Measurements from ENCODE around the gene PPP4R3A. TPM values are rescaled to one million over a fixed set of nuclear protein-coding genes. Genes with fewer than 3 reads are reported as not detected.

The PPP4R3A gene
- total RNA-seq, 2 donors from 2014 or later = 95.2 to 96.6 TPM

GRCh38 chr14:91477388-91477787 is 32.7 kb downstream of the PPP4R3A start:
- Mint-ChIP-seq H3K27me3 (ENCODE audit: insufficient read depth) (no peaks in the 10 kb centered on the region), H3K36me3 (ENCODE audit: low read depth) (peaks cover 85% of the 10 kb centered on the region), H3K27ac (peak overlapping the region; percentile 14), H3K9me3 (no peaks in the 10 kb centered on the region), H3K4me3 (no peak overlapping the region), H3K4me1 (no peaks in the 10 kb centered on the region)
- Histone ChIP-seq H3K27ac (ENCODE audit: low read depth, low read length) (no peak overlapping the region), H3K9ac (ENCODE audit: extremely low read depth, low read length, poor library complexity, severe bottlenecking) (no peak overlapping the region), H3K36me3 (ENCODE audit: control insufficient read depth, insufficient read depth, low read length) (peaks cover 97% of the 10 kb centered on the region), H3K9me3 (ENCODE audit: control insufficient read depth, low read length) (no peaks in the 10 kb centered on the region), H3K4me1 (ENCODE audit: control insufficient read depth, insufficient read depth, low read length) (no peaks in the 10 kb centered on the region), H3K4me3 (ENCODE audit: low read length) (no peak overlapping the region), H3K27me3 (ENCODE audit: control insufficient read depth, insufficient read depth, low read length, poor library complexity, severe bottlenecking) (no peaks in the 10 kb centered on the region)
- DNase-seq = no peak
- WGBS, 2 experiments (ENCODE audit: insufficient coverage in 1 of 2, insufficient read length in 1 of 2) = 95 to 100% methylated on average over 1 to 3 of the region's 3 CpGs
- no peak for TF ChIP-seq CTCF (conservative IDR thresholded peaks at IDR 0.05)

GRCh38 chr14:91473046-91473445 is 37.1 kb downstream of the PPP4R3A start:
- no peak for DNase-seq
- Mint-ChIP-seq H3K4me3 (no peak overlapping the region), H3K9me3 (no peaks in the 10 kb centered on the region), H3K27me3 (ENCODE audit: insufficient read depth) (no peaks in the 10 kb centered on the region), H3K4me1 (no peaks in the 10 kb centered on the region), H3K27ac (no peak overlapping the region), H3K36me3 (ENCODE audit: low read depth) (peaks cover 74% of the 10 kb centered on the region)
- no peak overlapping the region for H3K9ac ChIP-seq (ENCODE audit: extremely low read depth, low read length, poor library complexity, severe bottlenecking)
- no peak overlapping the region for H3K4me3 ChIP-seq (ENCODE audit: low read length)
- no peaks in the 10 kb centered on the region for H3K27me3 ChIP-seq (ENCODE audit: control insufficient read depth, insufficient read depth, low read length, poor library complexity, severe bottlenecking)
- no peak for TF ChIP-seq CTCF (conservative IDR thresholded peaks at IDR 0.05)
- peaks cover 94% of the 10 kb centered on the region for H3K36me3 ChIP-seq (ENCODE audit: control insufficient read depth, insufficient read depth, low read length)
- H3K9me3 ChIP-seq (ENCODE audit: control insufficient read depth, low read length) = no peaks in the 10 kb centered on the region
- H3K27ac ChIP-seq (ENCODE audit: low read depth, low read length) = no peak overlapping the region
- H3K4me1 ChIP-seq (ENCODE audit: control insufficient read depth, insufficient read depth, low read length) = no peaks in the 10 kb centered on the region
- WGBS, 2 experiments (ENCODE audit: insufficient coverage in 1 of 2, insufficient read length in 1 of 2) = 100% methylated on average over 2 of the region's 2 CpGs; no CpG with 5 or more reads in 1 of the 2 experiments

- H3K9me3 Mint-ChIP-seq = no peaks in the 10 kb centered on the region
- Histone ChIP-seq H3K9ac (ENCODE audit: extremely low read depth, low read length, poor library complexity, severe bottlenecking) (no peak overlapping the region), H3K27me3 (ENCODE audit: control insufficient read depth, insufficient read depth, low read length, poor library complexity, severe bottlenecking) (no peaks in the 10 kb centered on the region), H3K36me3 (ENCODE audit: control insufficient read depth, insufficient read depth, low read length) (peaks cover 94% of the 10 kb centered on the region), H3K4me1 (ENCODE audit: control insufficient read depth, insufficient read depth, low read length) (no peaks in the 10 kb centered on the region), H3K4me3 (ENCODE audit: low read length) (no peak overlapping the region), H3K27ac (ENCODE audit: low read depth, low read length) (no peak overlapping the region), H3K9me3 (ENCODE audit: control insufficient read depth, low read length) (no peaks in the 10 kb centered on the region)
- H3K4me3 Mint-ChIP-seq = no peak overlapping the region
- DNase-seq = no peak
- WGBS, 2 experiments (ENCODE audit: insufficient coverage in 1 of 2, insufficient read length in 1 of 2) = 80 to 95% methylated on average over 2 of the region's 2 CpGs
- no peak overlapping the region for H3K27ac Mint-ChIP-seq
- no peaks in the 10 kb centered on the region for H3K27me3 Mint-ChIP-seq (ENCODE audit: insufficient read depth)
- peaks cover 75% of the 10 kb centered on the region for H3K36me3 Mint-ChIP-seq (ENCODE audit: low read depth)
- no peak for TF ChIP-seq CTCF (conservative IDR thresholded peaks at IDR 0.05)
- H3K4me1 Mint-ChIP-seq = peaks cover 1% of the 10 kb centered on the region
These were observed 39.9 kb downstream of the PPP4R3A start for GRCh38 chr14:91470216-91470615.

Data from endodermal cell (in vitro differentiated cells).